Loucy (cell line): ENCODE measurements around the gene EPHB1.

Source experiments
- H2AFZ ChIP-seq: fragments of 200-600 bp; sonication (generic); 2 replicates; pipeline ENCODE4 v1.6.0; 2016; ENCODE audit warnings: antibody characterized with exemption, mild to moderate bottlenecking, low read length, moderate library complexity
- H3F3A ChIP-seq: fragments of 200-600 bp; 2 replicates; pipeline ENCODE4 v1.6.0; 2016; ENCODE audit warnings: antibody characterized with exemption, low read depth, mild to moderate bottlenecking
- H3K27me3 ChIP-seq: fragments of 200-600 bp; sonication (generic); 2 replicates; pipeline ENCODE4 v1.6.1; 2014; ENCODE audit warnings: low read length, mild to moderate bottlenecking; ENCODE audit not compliant: insufficient read depth, poor library complexity, severe bottlenecking
- H3K36me3 ChIP-seq: fragments of 200-600 bp; sonication (generic); 2 replicates; pipeline ENCODE4 v1.6.1; 2016; ENCODE audit warnings: low read length; ENCODE audit not compliant: insufficient read depth
- H3K4me1 ChIP-seq: fragments of 200-600 bp; sonication (generic); 2 replicates; pipeline ENCODE4 v1.5.1; 2014; ENCODE audit warnings: low read length, mild to moderate bottlenecking; ENCODE audit not compliant: insufficient read depth, poor library complexity, severe bottlenecking
- H3K4me2 ChIP-seq: fragments of 200-600 bp; sonication (generic); 2 replicates; pipeline ENCODE4 v1.6.0; 2014; ENCODE audit warnings: antibody characterized with exemption, low read length, low read depth, mild to moderate bottlenecking; ENCODE audit not compliant: poor library complexity, severe bottlenecking
- H3K4me3 ChIP-seq: fragments of 200-600 bp; sonication (generic); 2 replicates; pipeline ENCODE4 v1.5.1; 2014; ENCODE audit warnings: low read length, mild to moderate bottlenecking, mixed read lengths; ENCODE audit not compliant: poor library complexity, severe bottlenecking
- H3K79me2 ChIP-seq: fragments of 200-600 bp; sonication (generic); 2 replicates; pipeline ENCODE4 v1.6.1; 2014; ENCODE audit warnings: low read length; ENCODE audit not compliant: insufficient read depth
- H3K9ac ChIP-seq: fragments of 200-600 bp; sonication (generic); 2 replicates; pipeline ENCODE4 v1.6.0; 2014; ENCODE audit warnings: mild to moderate bottlenecking, low read depth, low read length, moderate library complexity; ENCODE audit not compliant: poor library complexity, severe bottlenecking
- H3K9me2 ChIP-seq: fragments of 200-600 bp; sonication (generic); replicated peaks from 2 replicates; pipeline ENCODE4 v1.6.1; 2016; ENCODE audit warnings: low read depth, low read length, mixed read lengths
- H3K9me3 ChIP-seq: fragments of 200-600 bp; sonication (generic); 2 replicates; pipeline ENCODE4 v1.6.1; 2014; ENCODE audit warnings: mild to moderate bottlenecking, antibody characterized with exemption, low read length, low read depth; ENCODE audit not compliant: insufficient read depth
- H4K20me1 ChIP-seq: fragments of 200-600 bp; sonication (generic); 2 replicates; pipeline ENCODE4 v1.6.0; 2014; ENCODE audit warnings: antibody characterized with exemption, low read length, mild to moderate bottlenecking; ENCODE audit not compliant: insufficient read depth, poor library complexity, severe bottlenecking
- EZH2phosphoT487 ChIP-seq: fragments of 200-600 bp; IDR thresholded peaks from 2 replicates; pipeline ENCODE4 v1.6.1; 2018; ENCODE audit warnings: antibody characterized with exemption, mild to moderate bottlenecking, moderate library complexity, borderline replicate concordance
- TF ChIP-seq, protein P1 (sequence below): fragments of 200-600 bp; sonication (generic); conservative IDR thresholded peaks from 2 replicates; pipeline ENCODE4 v1.5.1; 2014; ENCODE audit warnings: mild to moderate bottlenecking, antibody characterized with exemption, low read length

Gene EPHB1

DNA sequence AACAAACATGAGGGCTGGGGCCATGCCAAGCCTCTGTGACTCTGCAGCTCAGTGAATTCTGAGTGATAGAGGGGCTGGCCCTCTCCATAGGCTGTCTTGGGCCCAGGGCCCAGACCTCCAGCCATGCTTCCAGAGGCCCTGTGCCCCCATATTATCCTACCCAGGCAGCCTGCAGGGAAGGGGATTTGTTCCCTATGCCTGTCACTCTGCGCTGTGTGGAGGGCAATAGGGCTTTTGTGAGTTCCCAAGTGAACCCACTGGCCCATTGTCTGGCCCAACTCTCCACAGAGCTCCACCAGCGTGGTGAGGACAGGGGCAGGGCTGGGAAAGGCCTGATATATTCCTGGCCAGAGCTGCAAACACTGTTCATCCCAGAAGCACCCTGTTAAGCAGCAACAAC lies 113.2 kb downstream of the EPHB1 start:
- Histone ChIP-seq H3F3A (no peaks in the 10 kb centered on the region), H3K4me3 (no peak overlapping the region), H2AFZ (no peak overlapping the region), H3K9ac (no peak overlapping the region), H3K9me3 (no peaks in the 10 kb centered on the region), H3K4me2 (no peak overlapping the region), H3K4me1 (peaks cover 3% of the 10 kb centered on the region), H4K20me1 (no peaks in the 10 kb centered on the region), H3K36me3 (no peaks in the 10 kb centered on the region), H3K79me2 (no peaks in the 10 kb centered on the region), H3K27me3 (no peaks in the 10 kb centered on the region), H3K9me2 (no peaks in the 10 kb centered on the region)
- TF ChIP-seq, protein P1, sequence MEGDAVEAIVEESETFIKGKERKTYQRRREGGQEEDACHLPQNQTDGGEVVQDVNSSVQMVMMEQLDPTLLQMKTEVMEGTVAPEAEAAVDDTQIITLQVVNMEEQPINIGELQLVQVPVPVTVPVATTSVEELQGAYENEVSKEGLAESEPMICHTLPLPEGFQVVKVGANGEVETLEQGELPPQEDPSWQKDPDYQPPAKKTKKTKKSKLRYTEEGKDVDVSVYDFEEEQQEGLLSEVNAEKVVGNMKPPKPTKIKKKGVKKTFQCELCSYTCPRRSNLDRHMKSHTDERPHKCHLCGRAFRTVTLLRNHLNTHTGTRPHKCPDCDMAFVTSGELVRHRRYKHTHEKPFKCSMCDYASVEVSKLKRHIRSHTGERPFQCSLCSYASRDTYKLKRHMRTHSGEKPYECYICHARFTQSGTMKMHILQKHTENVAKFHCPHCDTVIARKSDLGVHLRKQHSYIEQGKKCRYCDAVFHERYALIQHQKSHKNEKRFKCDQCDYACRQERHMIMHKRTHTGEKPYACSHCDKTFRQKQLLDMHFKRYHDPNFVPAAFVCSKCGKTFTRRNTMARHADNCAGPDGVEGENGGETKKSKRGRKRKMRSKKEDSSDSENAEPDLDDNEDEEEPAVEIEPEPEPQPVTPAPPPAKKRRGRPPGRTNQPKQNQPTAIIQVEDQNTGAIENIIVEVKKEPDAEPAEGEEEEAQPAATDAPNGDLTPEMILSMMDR = no peak
- no peak for TF ChIP-seq EZH2phosphoT487

DNA sequence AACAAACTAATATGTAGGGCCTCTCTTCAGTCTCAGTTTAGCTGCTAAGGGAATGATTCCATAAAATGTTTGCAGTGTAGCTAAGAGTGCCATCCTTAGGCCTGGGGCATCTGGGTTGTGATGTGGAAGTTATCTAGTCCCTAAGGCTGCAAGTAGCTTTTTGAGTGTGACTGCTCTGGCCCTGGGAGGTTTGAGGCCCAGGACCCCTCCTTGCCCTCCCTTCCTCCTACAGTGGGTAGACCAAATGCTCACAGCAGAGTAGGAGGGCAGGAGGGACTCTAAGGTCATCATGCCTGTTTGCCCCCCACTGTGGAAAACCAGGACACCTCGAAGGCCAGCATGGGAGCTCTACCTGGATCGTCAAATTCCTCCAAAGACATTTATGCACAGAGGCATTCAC lies 115.0 kb downstream of the EPHB1 start:
- H3K27me3 ChIP-seq = no peaks in the 10 kb centered on the region
- H3K36me3 ChIP-seq = no peaks in the 10 kb centered on the region
- H3K4me1 ChIP-seq = no peaks in the 10 kb centered on the region
- no peak overlapping the region for H3K4me3 ChIP-seq
- no peak overlapping the region for H2AFZ ChIP-seq
- H3K9me2 ChIP-seq = no peaks in the 10 kb centered on the region
- no peaks in the 10 kb centered on the region for H4K20me1 ChIP-seq
- H3K9me3 ChIP-seq = no peaks in the 10 kb centered on the region
- TF ChIP-seq, protein P1 = no peak
- TF ChIP-seq EZH2phosphoT487 = no peak
- no peak overlapping the region for H3K4me2 ChIP-seq
- no peak overlapping the region for H3K9ac ChIP-seq
- H3K79me2 ChIP-seq = no peaks in the 10 kb centered on the region
- no peaks in the 10 kb centered on the region for H3F3A ChIP-seq

DNA sequence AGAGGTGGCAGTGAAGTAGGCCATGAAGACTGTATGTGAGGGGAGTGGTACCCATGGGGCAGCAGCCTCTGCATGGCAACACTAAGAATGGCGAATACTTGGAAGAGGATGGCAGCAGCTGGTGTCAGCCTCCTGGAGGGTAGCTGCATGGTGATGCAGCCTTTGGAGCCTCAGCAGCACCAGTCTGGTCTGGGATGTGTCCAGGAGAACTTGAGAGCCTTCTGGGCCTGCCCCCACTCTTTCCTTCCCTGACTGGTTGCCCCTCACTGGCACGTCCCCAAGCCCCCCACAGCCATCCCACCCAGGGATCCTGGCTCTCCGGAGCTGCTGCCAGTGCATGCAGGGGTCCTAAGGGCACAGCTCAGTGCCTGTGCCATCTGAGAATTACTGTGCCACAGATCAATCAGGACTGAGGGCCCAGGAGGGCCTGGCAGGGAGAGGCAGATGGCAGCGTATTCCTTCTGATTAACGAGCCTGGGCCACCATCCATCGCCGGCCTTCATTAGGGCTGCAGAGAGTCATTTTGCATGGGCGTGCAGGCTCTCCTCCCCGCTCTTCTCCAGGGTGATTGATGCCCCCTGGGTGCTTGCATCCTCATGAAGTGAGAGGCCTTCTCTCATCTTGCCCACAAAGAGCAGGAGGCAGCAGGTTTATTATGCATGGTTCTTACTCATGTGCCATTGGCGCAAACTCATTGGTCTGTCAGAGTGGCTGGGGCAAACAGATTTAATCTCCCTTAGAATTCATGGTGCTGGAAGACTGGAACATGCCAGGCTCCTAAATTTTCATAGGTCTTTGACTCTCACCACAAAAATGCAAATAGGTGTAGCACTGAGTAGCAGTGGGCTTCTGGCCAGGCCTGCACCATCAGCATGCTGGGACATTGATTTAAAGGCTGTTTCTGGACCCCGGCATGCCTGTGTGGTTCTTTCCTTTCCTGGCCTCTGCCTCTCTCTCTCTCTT lies 116.8 kb downstream of the EPHB1 start:
- Histone ChIP-seq H3K9ac (no peak overlapping the region), H3K79me2 (no peaks in the 10 kb centered on the region), H3K9me2 (no peaks in the 10 kb centered on the region), H2AFZ (no peak overlapping the region), H3K27me3 (no peaks in the 10 kb centered on the region), H3K36me3 (no peaks in the 10 kb centered on the region), H3K9me3 (no peaks in the 10 kb centered on the region), H3K4me2 (no peak overlapping the region), H3F3A (no peaks in the 10 kb centered on the region), H3K4me1 (no peaks in the 10 kb centered on the region), H3K4me3 (no peak overlapping the region), H4K20me1 (no peaks in the 10 kb centered on the region)
- TF ChIP-seq, protein P1 = no peak
- TF ChIP-seq EZH2phosphoT487 = no peak
